HG02852 (cell line): ENCODE data around the gene TRIM74.
"Not testable (repeated sequence)": the region's sequence is repeated elsewhere in the genome, so short reads cannot be mapped to it uniquely, and the experiment has no call there.

ENCODE experiments used
- ATAC-seq: cut with Tn5 transposase; IDR thresholded peaks from one replicate; pipeline ENCODE4 v1.9.1; 2021; ENCODE audit warnings: mild to moderate bottlenecking, moderate library complexity; ENCODE audit not compliant: unreplicated experiment

The TRIM74 gene

GRCh38 chr7:72913750-72914149 is 55.5 kb downstream of the TRIM74 start:
- not testable (repeated sequence) for ATAC-seq

- ATAC-seq: not testable (repeated sequence)
Measured at GRCh38 chr7:72911395-72911794, 57.9 kb downstream of the TRIM74 start.
